Mesothelial cell of epicardium (in vitro differentiated cells): ENCODE results near the gene PGAM4. TPM values are rescaled to one million over a fixed set of nuclear protein-coding genes. Genes with fewer than 3 reads are reported as not detected.
"Not testable (repeated sequence)": the region's sequence is repeated elsewhere in the genome, so short reads cannot be mapped to it uniquely, and the experiment has no call there.

Experiments
- DNase-seq, 2 experiments: peaks; one replicate each; pipeline ENCODE4 v3.0.0; 2021; ENCODE audit warnings: low spot score in 2 of 2; ENCODE audit not compliant: unreplicated experiment in 2 of 2
- H3K27ac Mint-ChIP-seq: 2 replicates; pipeline ENCODE4 v1.8.0; 2021; ENCODE audit warnings: mixed read lengths
- H3K27me3 Mint-ChIP-seq: 2 replicates; pipeline ENCODE4 v1.8.0; 2021; ENCODE audit warnings: low read depth, mixed read lengths
- H3K36me3 Mint-ChIP-seq: 2 replicates; pipeline ENCODE4 v1.8.0; 2021; ENCODE audit warnings: mixed read lengths
- H3K4me1 Mint-ChIP-seq: 2 replicates; pipeline ENCODE4 v1.8.0; 2021; ENCODE audit warnings: mixed read lengths
- H3K4me3 Mint-ChIP-seq: 2 replicates; pipeline ENCODE4 v1.8.0; 2021; ENCODE audit warnings: mild to moderate bottlenecking, moderate library complexity, mixed read lengths
- H3K9me3 Mint-ChIP-seq: 2 replicates; pipeline ENCODE4 v1.8.0; 2021; ENCODE audit warnings: mixed read lengths
- CTCF ChIP-seq: fragments of 200-600 bp; sonication (generic); IDR thresholded peaks from one replicate; pipeline ENCODE4 v1.5.0; 2021; ENCODE audit warnings: antibody characterized with exemption; ENCODE audit not compliant: unreplicated experiment
- total RNA-seq: library from RNA; stranded (reverse); gene quantifications from 3 replicates; pipeline ENCODE4 v1.2.1, GENCODE V29; 2021

PGAM4 gene
- total RNA-seq, 1 donor from 2014 or later: not detected

- Mint-ChIP-seq H3K27me3 (no peaks in the 10 kb centered on the region), H3K4me3 (no peak overlapping the region), H3K9me3 (peaks cover 8% of the 10 kb centered on the region)
Measured at GRCh38 chrX:77945910-77946545, 23.4 kb downstream of the PGAM4 start.

GRCh38 chrX:77945031-77945430, 24.4 kb downstream of the PGAM4 start:
- H3K4me1 Mint-ChIP-seq, DNase-seq, H3K4me3 Mint-ChIP-seq: not testable (repeated sequence)

More at GRCh38 chrX:77945910-77946545, 23.4 kb downstream of the PGAM4 start:
- peaks cover 2% of the 10 kb centered on the region for H3K36me3 Mint-ChIP-seq
- no peak for DNase-seq
- H3K4me1 Mint-ChIP-seq: no peaks in the 10 kb centered on the region
- no peak overlapping the region for H3K27ac Mint-ChIP-seq
- TF ChIP-seq CTCF: no peak

GRCh38 chrX:77938083-77938680, 31.3 kb downstream of the PGAM4 start:
- peaks cover 4% of the 10 kb centered on the region for H3K9me3 Mint-ChIP-seq
- H3K27me3 Mint-ChIP-seq: no peaks in the 10 kb centered on the region
- H3K36me3 Mint-ChIP-seq: no peaks in the 10 kb centered on the region
- TF ChIP-seq CTCF: no peak
- H3K4me3 Mint-ChIP-seq: no peak overlapping the region
- H3K27ac Mint-ChIP-seq: no peak overlapping the region
- DNase-seq: no peak
- H3K4me1 Mint-ChIP-seq: no peaks in the 10 kb centered on the region

More at GRCh38 chrX:77945031-77945430, 24.4 kb downstream of the PGAM4 start:
- H3K36me3 Mint-ChIP-seq, H3K27me3 Mint-ChIP-seq, H3K27ac Mint-ChIP-seq, H3K9me3 Mint-ChIP-seq: not testable (repeated sequence)

GRCh38 chrX:77937291-77937690, 32.1 kb downstream of the PGAM4 start:
- Mint-ChIP-seq H3K36me3 (peaks cover 5% of the 10 kb centered on the region), H3K9me3 (peaks cover 8% of the 10 kb centered on the region), H3K27ac (no peak overlapping the region), H3K27me3 (no peaks in the 10 kb centered on the region), H3K4me3 (no peak overlapping the region), H3K4me1 (no peaks in the 10 kb centered on the region)
- TF ChIP-seq CTCF: no peak
- no peak for DNase-seq

- Mint-ChIP-seq H3K9me3 (peaks cover 8% of the 10 kb centered on the region), H3K4me1 (no peaks in the 10 kb centered on the region), H3K36me3 (peaks cover 5% of the 10 kb centered on the region), H3K4me3 (no peak overlapping the region), H3K27me3 (no peaks in the 10 kb centered on the region), H3K27ac (no peak overlapping the region)
- DNase-seq: no peak
- TF ChIP-seq CTCF: no peak
Measured at GRCh38 chrX:77936299-77936698, 33.1 kb downstream of the PGAM4 start.

GRCh38 chrX:77935886-77936285, 33.6 kb downstream of the PGAM4 start:
- Mint-ChIP-seq H3K27me3 (no peaks in the 10 kb centered on the region), H3K27ac (no peak overlapping the region), H3K4me1 (no peaks in the 10 kb centered on the region), H3K36me3 (peaks cover 7% of the 10 kb centered on the region), H3K9me3 (peaks cover 8% of the 10 kb centered on the region), H3K4me3 (no peak overlapping the region)
- DNase-seq: no peak
- TF ChIP-seq CTCF: no peak
